ENCODE data around the gene COQ5. TPM values are rescaled to one million over a fixed set of nuclear protein-coding genes. Genes with fewer than 3 reads are reported as not detected.

Gene COQ5, protein sequence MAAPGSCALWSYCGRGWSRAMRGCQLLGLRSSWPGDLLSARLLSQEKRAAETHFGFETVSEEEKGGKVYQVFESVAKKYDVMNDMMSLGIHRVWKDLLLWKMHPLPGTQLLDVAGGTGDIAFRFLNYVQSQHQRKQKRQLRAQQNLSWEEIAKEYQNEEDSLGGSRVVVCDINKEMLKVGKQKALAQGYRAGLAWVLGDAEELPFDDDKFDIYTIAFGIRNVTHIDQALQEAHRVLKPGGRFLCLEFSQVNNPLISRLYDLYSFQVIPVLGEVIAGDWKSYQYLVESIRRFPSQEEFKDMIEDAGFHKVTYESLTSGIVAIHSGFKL
- total RNA-seq, result 17.8 and 24.1 TPM in 2 replicates

DNA sequence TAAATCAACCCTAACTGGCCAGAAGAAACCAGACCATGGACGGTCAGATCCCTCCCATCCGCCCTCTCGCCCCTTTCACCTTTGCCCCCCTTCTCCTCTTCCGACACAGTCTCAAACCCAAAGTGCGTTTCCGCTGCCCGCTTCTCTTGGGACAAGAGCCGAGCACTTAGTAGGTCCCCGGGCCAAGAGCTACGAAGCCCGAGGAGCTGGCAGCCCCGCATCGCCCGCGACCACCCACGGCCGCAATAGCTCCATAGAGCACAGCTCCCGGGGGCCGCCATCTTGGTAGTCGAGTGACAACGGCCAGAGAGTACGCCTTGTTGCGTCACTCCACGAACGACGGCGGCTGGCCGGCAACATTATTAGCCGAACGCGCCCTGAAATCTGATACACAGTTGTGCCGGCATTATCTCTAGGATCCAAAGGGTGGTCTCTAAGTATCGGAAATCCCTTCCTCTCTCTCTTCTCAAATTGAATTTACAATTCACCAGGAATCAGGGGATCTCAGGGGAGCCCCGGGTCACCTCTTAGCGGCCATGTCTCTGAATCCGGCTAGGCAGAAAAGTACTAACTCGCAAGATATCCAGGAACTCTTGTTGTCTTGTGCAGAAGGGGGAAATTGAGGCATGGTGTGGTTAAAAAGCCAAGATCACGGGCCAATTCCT, at the start of gene COQ5:
TSS of gene COQ5 (minus strand) at position 298 of the 665 bp plus-strand sequence. CDS start at position 281, 17 bp downstream.

DNA sequence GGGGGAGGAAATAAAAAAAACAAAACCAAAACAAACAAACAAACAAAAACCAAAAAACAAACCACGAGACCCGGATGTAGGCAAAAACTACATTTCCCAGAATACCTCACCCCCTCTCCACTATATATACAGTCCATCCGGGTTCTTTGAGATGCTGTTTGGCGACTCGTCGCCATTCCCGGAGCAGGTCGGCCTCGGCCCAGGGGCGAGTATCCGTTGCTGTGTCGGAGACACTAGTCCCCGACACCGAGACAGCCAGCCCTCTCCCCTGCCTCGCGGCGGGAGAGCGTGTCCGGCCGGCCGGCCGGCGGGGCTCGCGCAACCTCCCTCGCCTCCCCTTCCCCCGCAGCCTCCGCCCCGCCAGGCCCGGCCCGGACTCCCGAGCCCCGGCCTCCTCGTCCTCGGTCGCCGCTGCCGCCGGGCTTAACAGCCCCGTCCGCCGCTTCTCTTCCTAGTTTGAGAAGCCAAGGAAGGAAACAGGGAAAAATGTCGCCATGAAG, 5.3 kb upstream of the COQ5 start, which contains the start of gene RNF10:
TSS of gene RNF10 (plus strand) at position 154 of the 500 bp plus-strand sequence. CDS start 456 bp downstream, outside the sequence.

DNA sequence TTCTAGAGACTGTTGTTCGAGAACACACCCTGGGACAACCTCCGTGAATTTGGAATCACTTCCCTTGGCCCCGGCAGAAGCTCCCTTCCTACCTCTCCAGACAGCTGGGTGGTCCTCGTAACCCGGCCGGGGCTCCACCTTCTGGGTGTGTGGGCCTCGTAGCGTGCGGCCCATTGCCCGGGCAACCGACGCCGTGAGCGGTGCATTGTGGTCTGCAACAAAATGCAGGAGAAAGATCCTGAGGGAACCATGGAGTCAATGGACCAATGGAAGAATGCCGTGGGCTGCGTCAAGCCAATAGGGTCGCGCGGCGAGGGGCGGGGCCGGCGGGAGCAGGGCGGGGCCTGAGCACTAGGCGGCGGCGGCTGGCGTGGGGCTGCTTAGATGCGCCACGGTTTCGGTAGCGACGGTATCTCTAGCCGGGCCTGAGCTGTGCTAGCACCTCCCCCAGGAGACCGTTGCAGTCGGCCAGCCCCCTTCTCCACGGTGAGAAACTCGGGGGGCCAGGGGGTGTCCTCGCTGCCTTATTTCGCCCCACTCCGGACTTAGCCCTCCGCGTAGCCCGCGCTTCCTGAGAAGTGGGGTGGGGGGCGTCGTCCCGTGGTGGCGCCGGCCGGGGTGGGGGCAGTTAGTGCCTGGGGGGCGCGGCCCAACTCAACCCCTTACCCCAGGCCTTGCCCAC, 33.1 kb downstream of the COQ5 start, which contains the start of gene DYNLL1:
TSS of gene DYNLL1 (plus strand) at position 383 of the 682 bp plus-strand sequence. CDS start 309 bp downstream, outside the sequence.

DNA sequence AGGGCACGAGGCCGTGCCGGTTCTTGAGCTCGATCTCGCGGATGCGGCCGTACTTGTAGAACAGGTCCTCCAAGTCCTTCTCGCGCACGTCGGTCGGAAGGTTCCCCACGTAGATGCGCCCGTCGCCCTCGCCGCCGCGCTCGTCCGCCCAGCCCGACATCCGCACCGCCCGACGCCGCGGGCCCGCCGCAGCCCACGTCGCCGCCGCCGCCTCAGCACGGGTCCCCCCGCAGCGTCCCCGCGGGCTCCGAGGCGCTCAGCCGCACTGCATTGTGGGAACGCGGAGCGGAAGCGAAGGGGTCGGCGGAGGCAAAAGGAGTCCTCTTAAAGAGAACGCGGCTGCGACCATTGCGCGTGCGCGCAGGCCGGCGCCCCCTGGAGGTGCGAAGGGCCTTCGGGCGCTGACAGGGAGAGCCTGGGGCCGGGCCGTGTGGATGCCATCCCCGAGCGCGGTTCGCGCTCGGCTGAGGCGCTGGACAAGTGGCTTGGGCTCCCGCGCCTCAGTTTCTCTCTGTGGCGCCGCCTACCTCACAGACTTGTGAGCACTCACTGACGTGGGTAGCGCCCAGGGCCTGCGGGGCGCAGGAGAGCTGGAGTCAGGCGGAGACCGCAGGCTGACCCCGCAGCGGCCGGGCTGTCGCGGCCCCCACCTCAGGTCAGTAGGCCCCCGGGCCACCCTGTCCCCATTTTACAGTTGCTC, 59.4 kb downstream of the COQ5 start, which contains the start of gene SRSF9:
TSS of gene SRSF9 (minus strand) at position 299 of the 700 bp plus-strand sequence. CDS start at position 160, 139 bp downstream.

Other genes starting within 250 kb of the COQ5 start
- gene RNU4-2, start 237.3 kb downstream of the COQ5 start, total RNA-seq, result under 0.01 TPM in 2 replicates
- under 0.01 TPM in 2 replicates for gene RNU4-1, start 235.9 kb downstream of the COQ5 start, total RNA-seq
- 0.50 and 2.6 TPM in 2 replicates for gene SIRT4, start 226.8 kb downstream of the COQ5 start, total RNA-seq
- gene PLA2G1B, start 201.4 kb downstream of the COQ5 start, total RNA-seq, result not detected in 2 replicates
- not detected in 2 replicates for gene MSI1, start 160.0 kb downstream of the COQ5 start, total RNA-seq
- 355 and 387 TPM in 2 replicates for gene COX6A1, start 91.0 kb downstream of the COQ5 start, total RNA-seq
- gene TRIAP1, start 82.8 kb downstream of the COQ5 start, total RNA-seq, result 22.5 and 27.4 TPM in 2 replicates
- 15.5 and 15.8 TPM in 2 replicates for gene GATC, start 82.7 kb downstream of the COQ5 start, total RNA-seq
- 58.2 and 58.8 TPM in 2 replicates for gene SRSF9, start 59.4 kb downstream of the COQ5 start, total RNA-seq
- 242 and 291 TPM in 2 replicates for gene DYNLL1, start 33.0 kb downstream of the COQ5 start, total RNA-seq
- 78.5 and 86.4 TPM in 2 replicates for gene RNF10, start 5.2 kb upstream of the COQ5 start, total RNA-seq
- gene POP5, start 52.2 kb upstream of the COQ5 start, total RNA-seq, result 16.7 and 20.7 TPM in 2 replicates
- 0.44 TPM in 1 of 2 replicates, not detected in the other for gene CABP1, start 111.5 kb upstream of the COQ5 start, total RNA-seq
- 72.6 and 74.4 TPM in 2 replicates for gene MLEC, start 158.0 kb upstream of the COQ5 start, total RNA-seq
- 23.8 and 25.9 TPM in 2 replicates for gene UNC119B, start 181.3 kb upstream of the COQ5 start, total RNA-seq
- gene ACADS, start 196.7 kb upstream of the COQ5 start, total RNA-seq, result 18.6 and 24.5 TPM in 2 replicates

Data from cardiac ventricle fibroblast (primary cell).